Measurements from ENCODE around the gene ACOT12.

Gene ACOT12

DNA sequence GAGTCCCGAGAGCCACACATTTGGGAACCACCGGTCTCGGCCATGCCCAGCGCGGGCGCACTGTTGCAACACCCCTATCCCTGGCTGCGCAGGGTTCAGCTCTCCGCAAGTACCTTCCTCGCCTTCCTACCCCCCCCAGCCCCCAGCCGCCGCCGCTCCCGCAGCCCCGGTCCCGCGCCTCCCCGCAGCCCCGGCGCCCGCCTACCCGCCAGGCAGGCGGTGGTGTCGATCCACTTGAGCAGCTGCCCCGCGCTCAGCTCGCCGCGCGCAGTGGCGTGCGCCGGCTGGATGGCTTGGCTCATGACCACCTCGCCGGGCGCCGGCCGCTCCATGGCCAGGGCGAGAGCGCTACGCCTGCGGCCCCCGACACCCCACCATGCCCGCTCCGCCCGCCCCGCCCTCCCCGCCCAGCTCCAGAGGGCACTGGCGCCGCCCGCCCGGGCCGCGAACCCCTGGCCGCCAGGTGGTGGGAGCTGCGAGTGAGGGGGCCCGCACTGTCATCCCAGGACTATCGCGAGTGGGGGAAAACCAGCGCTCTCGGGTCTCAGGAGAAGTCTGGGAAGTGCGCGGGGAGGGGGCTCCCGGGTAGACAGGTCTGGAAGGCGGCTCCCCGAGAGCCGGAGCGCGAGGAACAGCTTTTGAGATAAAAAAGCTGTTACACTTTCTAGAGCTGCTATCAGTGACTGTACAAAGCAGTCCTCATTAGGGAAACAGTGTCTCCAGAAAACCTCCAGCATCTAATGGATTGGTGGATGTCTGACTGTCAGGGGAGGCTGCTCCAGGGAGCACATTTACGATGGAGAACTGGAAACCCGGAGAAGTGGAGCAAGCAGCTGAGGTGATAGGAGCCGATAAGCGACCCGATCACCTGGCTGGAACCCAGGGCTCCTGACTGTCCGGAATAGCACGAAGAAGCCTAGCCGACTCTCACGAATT is at the start of gene ACOT12:
Gene ACOT12 (minus strand): TSS at position 352 of the 936 bp plus-strand sequence. CDS start 20 bp downstream, at position 332.
- TF ChIP-seq, protein P1, sequence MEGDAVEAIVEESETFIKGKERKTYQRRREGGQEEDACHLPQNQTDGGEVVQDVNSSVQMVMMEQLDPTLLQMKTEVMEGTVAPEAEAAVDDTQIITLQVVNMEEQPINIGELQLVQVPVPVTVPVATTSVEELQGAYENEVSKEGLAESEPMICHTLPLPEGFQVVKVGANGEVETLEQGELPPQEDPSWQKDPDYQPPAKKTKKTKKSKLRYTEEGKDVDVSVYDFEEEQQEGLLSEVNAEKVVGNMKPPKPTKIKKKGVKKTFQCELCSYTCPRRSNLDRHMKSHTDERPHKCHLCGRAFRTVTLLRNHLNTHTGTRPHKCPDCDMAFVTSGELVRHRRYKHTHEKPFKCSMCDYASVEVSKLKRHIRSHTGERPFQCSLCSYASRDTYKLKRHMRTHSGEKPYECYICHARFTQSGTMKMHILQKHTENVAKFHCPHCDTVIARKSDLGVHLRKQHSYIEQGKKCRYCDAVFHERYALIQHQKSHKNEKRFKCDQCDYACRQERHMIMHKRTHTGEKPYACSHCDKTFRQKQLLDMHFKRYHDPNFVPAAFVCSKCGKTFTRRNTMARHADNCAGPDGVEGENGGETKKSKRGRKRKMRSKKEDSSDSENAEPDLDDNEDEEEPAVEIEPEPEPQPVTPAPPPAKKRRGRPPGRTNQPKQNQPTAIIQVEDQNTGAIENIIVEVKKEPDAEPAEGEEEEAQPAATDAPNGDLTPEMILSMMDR (IDR thresholded peaks at IDR 0.05; ENCODE audit: control extremely low read depth, extremely low read depth, low read depth, missing control alignments) = no peak
- POLR2A ChIA-PET = no interaction called here
- CTCF ChIA-PET = interaction anchor here (1.0 to 1.7 kb wide), 4 partner anchors 10 to 772 kb away, joined by 3 to 6 read pairs (median 4); no protein-coding TSS in a partner anchor
- no peak for DNase-seq (ENCODE audit: extremely low spot score)

DNA sequence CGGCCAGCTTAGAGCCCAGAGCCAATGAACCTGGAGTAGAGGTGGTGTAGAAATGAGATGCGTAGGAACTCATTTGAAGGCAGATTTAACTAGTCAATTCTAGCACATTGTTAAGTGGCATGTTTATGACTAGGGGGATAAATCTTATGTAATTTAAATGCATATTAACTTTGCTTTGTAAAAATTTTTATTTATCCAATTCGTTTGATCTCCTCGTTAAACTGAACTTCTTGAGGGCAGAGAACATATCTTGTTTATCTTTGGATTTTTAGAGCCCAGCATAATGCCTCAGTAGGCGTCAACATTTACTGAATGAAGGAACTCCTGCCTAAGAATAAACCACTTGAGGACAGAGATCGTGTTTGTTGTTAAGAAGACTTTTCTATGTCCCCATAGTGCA is 41.1 kb upstream of the ACOT12 start:
- ChIA-PET POLR2A (no interaction called here), CTCF (no interaction called here)
- TF ChIP-seq, protein P1 (IDR thresholded peaks at IDR 0.05; ENCODE audit: control extremely low read depth, extremely low read depth, low read depth, missing control alignments) = no peak
- DNase-seq (ENCODE audit: extremely low spot score) = no peak

DNA sequence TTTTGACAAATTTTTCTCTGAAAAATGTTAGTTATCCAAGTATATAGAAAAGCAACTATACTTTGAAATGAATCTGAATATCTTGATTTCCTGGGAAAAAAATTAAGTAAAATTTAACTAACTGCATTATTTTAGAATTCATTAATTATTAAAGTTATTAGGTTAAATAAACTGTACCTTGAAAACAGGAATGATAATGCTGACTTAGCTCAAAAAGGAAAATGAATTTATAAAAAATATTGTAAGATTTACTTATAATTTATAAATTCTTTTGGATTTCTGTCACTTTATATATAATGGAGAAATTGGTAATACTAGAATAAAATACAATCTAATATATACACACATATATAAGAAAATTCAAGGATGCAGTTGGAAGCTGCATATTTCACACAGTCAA is 36.1 kb upstream of the ACOT12 start:
- ChIA-PET CTCF (interaction anchor here (2.0 kb wide), 1 partner anchor 796 kb away, joined by 5 read pairs; no protein-coding TSS in a partner anchor), POLR2A (no interaction called here)

DNA sequence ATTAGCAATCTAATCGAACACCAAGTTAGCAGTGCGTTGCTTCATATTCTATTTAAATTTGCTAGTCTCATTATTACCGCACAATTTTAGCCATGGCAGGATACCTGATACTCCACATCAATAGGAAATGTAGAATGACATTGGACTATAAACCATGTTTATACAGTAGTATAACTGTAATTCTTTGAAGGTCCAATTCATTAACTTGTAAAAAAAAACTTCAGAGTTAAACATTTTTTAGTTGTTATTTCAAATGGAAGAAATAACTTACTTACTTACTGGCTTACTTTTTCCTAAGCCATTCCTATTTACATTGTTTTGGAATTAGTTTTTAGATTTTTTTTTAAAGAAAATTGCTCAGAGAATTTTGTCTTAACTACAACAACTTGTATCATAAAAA is 35.4 kb upstream of the ACOT12 start:
- TF ChIP-seq, protein P1 (IDR thresholded peaks at IDR 0.05; ENCODE audit: control extremely low read depth, extremely low read depth, low read depth, missing control alignments) = no peak
- ChIA-PET CTCF (interaction anchor here (1.8 to 2.0 kb wide), 2 partner anchors 736 to 797 kb away, joined by 5 to 6 read pairs; no protein-coding TSS in a partner anchor), POLR2A (no interaction called here)
- no peak for DNase-seq (ENCODE audit: extremely low spot score)

More for the DNA sequence above, 36.1 kb upstream of the ACOT12 start:
- TF ChIP-seq, protein P1 (IDR thresholded peaks at IDR 0.05; ENCODE audit: control extremely low read depth, extremely low read depth, low read depth, missing control alignments) = no peak
- no peak for DNase-seq (ENCODE audit: extremely low spot score)

DNA sequence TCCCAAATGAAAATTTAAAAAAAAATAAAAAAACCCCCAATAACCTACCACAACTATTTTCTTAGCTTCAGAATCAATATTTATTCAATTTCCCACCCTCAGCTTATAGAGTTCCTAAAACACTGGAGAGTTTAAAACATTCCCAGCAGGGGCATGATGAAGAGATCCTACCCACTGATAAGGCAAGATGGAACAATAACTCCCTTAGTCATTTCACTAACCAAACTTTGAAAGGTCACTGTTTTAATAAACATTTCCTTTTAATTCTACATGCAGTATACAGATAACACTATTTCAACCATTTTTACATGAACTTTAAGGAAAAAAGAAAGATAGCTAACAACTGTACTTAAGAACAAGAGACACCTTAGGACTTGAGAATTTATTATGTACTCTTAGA is 34.9 kb upstream of the ACOT12 start:
- POLR2A ChIA-PET = no interaction called here
- CTCF ChIA-PET = interaction anchor here (1.8 kb wide), 1 partner anchor 737 kb away, joined by 6 read pairs; no protein-coding TSS in a partner anchor
- TF ChIP-seq, protein P1 (IDR thresholded peaks at IDR 0.05; ENCODE audit: control extremely low read depth, extremely low read depth, low read depth, missing control alignments) = no peak
- no peak for DNase-seq (ENCODE audit: extremely low spot score)

DNA sequence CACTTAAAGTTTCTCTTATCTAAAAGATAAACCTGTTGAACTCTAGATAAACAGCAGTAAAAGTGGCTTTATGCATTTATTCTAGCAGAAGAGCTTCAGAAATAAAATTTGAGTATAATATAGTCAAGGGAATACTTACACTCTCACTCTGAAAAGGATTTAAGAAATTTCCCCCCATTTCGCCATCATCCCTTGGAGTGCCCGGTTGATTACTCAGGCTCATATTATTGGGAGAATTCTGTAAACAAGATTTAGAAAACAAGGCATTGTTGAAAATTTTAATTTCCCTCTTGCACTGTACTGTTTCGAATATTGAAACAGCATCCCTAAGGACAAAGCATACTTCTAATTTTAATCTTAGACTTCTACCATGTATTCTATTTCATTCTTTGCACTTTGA is 34.5 kb upstream of the ACOT12 start:
- ChIA-PET CTCF (interaction anchor here (1.8 to 3.8 kb wide), 2 partner anchors 410 to 737 kb away, joined by 6 to 18 read pairs; no protein-coding TSS in a partner anchor), POLR2A (no interaction called here)
- TF ChIP-seq, protein P1 (IDR thresholded peaks at IDR 0.05; ENCODE audit: control extremely low read depth, extremely low read depth, low read depth, missing control alignments) = no peak
- no peak for DNase-seq (ENCODE audit: extremely low spot score)

Data from GM10248 (cell line).